Breast epithelium (tissue), 3 donors: ENCODE measurements around the gene STXBP1.

ENCODE experiments used
- CTCF ChIP-seq, 3 donors: fragments of 450-650 bp; IDR thresholded peaks; one replicate each; pipeline ENCODE4 v1.5.1; 2016 to 2017; ENCODE audit warnings: antibody characterized with exemption in 3 of 3, mild to moderate bottlenecking in 3 of 3, moderate library complexity in 3 of 3
- POLR2A ChIP-seq: fragments of 450-650 bp; IDR thresholded peaks from one replicate; pipeline ENCODE4 v1.6.1; 2016; ENCODE audit warnings: antibody characterized with exemption, mild to moderate bottlenecking, moderate library complexity

DNA sequence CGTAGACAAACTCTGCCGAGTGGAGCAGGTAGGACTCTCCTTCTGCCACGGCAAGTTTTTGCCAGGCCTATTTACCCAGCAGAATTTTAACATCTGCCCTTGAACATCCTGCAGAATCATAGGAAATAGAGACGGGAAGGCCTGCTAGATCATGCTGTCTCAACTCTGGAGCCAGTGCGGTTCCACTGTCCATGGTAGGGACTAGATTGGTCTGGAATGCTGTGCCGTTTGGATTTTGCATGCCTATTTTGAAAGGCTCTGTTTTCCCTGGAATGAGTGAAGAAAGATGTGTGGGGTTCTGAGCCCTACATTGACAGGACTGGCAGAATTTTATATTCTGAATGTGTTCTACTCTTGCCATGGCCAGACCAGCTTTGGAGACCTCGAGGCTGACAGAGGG is 61.2 kb downstream of the STXBP1 start:
- TF ChIP-seq CTCF (IDR thresholded peaks at IDR 0.05): no peak
- TF ChIP-seq POLR2A: no peak
